Hepatic stellate cell (primary cell): ENCODE results near the gene CDH1.
A peak's percentile ranks its signal among the peaks of the same experiment; 100 is the strongest.
"Not testable (repeated sequence)": the region's sequence is repeated elsewhere in the genome, so short reads cannot be mapped to it uniquely, and the experiment has no call there.

Experiments
- DNase-seq: peaks from one replicate; pipeline ENCODE4 v3.0.0; 2011; ENCODE audit warnings: low spot score

The CDH1 gene

GRCh38 chr16:68762996-68763756, 26.1 kb downstream of the CDH1 start:
- DNase-seq, result no peak

- DNase-seq, result no peak
Measured at GRCh38 chr16:68764862-68765261, 27.8 kb downstream of the CDH1 start.

- no peak for DNase-seq
Measured at GRCh38 chr16:68767581-68767980, 30.5 kb downstream of the CDH1 start.

DNA sequence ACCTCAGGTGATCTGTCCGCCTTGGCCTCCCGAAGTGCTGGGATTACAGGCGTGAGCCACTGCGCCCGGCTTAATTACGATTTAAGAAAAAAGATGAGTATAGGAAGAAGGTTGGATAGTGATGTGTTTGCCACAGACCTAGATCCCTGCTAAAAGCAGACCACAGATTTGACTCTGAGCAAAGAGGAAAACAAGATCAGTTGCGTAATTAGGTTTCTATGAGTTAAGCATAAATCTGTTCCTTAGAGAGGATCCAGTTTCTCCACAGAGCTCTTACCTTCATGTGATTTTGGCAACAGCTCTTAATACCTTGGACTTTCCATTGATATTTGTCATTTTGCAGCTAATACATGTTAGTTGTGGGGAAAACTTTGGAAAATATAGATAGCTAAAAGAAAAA, 31.1 kb downstream of the CDH1 start:
- no peak for DNase-seq

GRCh38 chr16:68768771-68769170, 31.7 kb downstream of the CDH1 start:
- DNase-seq, result no peak

GRCh38 chr16:68770671-68771070, 33.6 kb downstream of the CDH1 start:
- no peak for DNase-seq

DNA sequence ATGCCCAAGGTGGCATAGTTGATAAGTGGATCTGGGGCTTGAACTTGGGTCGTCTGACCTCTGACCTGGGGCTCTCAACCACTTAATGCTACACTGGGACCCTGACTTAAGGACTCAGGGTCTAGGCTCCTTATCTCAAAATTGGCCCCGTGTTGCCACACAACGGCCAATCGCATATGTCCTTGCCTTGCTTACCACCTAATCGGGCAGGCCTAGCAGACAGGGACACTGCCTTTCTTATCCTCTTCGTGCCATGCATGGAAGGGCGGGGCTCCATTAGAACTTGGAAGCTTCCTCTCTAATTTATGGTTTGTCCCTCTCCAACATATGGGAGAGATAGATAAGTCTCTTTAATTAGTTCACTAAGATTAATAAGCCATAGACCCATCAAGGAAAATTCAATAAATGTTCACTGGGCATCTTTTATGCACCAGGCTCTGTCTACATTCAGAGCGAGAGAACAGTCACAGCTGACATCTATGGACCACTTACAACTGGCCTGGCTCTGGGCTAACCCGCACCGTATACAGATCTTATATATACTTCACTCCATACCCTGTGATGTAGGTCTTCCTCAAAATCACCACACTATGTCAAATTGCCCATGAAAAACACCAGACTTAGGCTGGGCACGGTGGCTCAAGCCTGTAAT, 35.1 kb downstream of the CDH1 start:
- no peak for DNase-seq

DNA sequence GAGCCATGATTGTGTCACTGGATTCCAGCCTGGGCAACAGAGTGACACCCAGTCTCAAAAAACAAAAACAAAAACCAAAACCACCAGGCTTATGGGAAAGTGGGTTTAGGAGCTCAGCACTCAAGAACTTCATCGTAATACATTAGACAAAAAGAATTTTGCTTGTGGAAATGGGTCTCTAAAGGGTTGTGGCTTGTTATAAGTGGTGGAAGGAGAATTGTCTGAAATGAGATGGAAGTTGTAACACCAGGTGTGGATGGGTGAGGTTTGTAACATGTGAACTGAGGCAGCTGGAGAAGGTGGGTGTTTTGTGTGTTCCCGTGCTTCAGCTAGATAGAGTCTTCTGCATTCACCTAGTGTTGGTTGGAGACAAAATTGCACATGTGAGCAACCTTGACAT, 35.8 kb downstream of the CDH1 start:
- no peak for DNase-seq

- no peak for DNase-seq
Measured at GRCh38 chr16:68774982-68775634, 38.0 kb downstream of the CDH1 start.

DNA sequence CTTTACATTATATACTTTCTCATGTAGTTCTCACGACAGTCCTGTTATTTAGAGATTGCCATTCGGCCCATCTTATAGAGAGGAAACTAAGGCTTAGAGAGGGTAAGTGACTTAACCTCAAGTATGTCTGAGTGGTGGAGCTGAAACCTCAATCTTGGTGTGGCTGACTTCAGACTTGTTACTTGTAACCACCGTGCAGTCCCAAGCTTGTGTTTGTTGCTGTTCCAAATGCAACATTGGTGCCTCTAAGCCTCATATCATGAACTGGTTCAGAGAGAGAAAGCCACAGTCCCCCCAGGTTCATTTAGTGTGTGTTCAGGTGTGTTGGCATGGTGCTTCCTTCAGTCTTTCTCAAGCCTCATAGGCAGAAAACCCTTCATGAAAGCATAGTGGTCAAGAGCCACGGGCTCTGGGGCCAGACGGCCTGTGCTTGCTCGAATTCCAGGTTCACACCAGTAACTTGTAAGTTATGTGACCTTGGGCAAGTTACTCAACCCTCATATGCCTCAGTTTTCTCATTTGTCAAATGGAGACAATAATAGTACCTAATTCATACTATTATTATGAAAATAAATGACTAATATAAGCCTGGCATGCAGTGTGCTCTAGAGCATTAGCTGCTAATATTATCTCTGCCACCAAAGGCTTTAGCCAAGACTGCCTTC, 39.9 kb downstream of the CDH1 start:
- no peak for DNase-seq

- DNase-seq, result no peak
Measured at GRCh38 chr16:68778551-68779231, 41.6 kb downstream of the CDH1 start.

DNA sequence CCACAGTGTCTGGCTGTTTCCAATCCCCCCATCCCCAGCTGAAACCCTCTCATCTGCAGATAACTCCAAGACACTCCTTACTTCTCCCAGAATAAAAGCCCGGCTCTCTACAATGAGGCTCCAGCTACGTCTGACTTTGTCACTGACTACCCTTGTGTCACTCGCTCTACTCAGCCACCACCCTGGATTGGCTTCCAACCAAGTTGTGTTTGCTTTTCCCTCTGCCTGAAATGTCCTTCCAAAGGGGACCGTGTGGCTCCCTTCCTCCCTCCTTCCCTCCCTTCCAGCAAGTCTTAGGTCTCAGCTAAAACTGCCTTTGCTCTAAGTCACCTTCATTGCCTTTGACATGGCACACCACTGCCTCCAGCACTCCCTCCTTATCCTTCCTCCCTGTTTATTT, 42.8 kb downstream of the CDH1 start:
- no peak for DNase-seq

- no peak for DNase-seq
Measured at GRCh38 chr16:68781784-68782183, 44.7 kb downstream of the CDH1 start.

DNA sequence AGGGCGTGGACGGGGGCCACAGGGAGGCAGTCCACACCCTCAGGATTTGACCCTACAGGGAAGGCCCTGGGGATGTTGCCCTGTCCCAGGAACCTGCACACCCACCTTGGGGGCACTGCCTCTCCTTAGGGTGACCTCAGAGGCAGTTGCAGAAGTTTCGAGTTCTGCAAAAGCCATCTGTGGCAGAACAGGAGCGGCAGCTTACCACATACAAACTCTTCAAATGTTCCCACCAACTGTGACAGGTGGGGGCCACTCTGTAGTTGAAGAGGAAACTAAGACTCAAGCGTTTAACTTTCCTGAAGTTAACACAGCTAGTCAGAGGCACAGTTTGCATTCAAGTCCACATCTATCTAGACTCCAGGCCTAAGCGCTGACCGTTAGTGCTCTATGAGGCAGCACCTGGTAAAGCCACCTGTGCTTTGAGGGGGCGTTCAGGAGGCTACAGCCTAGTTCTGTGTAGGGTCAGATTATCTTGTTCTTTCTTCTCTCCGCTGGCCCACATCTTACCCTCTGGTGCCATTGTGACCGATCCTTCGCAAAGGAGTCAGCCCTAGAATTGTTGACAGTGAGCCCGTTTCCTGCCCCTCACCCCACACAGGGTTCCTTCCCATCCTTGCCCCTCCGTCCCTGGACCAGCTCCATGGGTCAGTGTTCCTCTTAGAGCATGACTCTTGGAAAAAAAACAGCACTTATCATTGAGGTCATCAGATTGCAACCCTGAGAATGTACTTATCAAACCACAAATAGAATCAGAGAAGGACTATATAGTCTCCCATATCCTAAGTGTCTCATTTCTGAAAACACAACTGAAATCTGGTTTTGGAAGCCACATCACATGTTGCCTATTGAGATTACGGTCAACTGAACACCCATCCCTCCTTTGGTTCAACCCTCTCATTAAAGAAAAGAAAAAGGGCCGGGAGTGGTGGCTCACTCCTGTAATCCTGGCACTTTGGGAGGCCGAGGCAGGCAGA, 45.4 kb downstream of the CDH1 start:
- no peak for DNase-seq

DNA sequence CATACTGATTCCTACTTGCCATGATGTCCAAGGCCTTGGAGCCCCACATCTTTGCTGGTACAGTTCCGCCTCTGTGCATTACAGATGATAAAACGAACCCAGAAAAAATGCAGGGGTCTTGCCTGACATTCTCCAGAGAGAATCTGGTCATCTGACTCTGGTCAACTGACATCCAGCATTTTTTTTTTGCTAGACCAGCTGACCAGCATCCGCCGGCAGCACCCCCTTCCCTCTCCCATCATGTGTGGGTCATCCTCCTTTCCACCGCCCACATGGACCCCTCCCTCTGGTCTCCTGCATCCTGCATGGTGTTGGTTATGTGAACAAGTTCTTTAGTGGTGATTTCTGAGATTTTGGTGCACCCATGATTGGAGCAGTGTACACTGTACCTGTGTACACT, 47.1 kb downstream of the CDH1 start:
- no peak for DNase-seq

DNA sequence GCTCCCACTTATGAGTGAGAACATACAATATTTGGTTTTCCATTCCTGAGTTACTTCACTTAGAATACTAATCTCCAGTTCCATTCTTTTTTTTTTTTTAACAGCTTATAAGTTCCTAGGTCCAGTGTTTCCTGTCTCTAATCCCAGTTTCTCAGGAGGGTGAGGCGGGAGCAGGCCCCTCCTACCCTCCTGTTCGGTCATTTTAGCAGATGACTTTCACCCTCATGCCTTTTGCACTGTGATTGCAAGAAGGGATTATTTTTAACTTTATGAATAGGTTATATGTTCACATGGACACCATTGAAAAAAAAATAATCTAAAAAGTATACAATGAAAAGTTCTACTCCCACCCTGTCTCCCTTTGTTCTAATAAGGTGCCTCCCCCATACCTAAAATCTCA, 47.6 kb downstream of the CDH1 start:
- no peak for DNase-seq

GRCh38 chr16:68785715-68786114, 48.6 kb downstream of the CDH1 start:
- no peak for DNase-seq

- DNase-seq, result peak; percentile 38
Measured at GRCh38 chr16:68786685-68787418, 49.8 kb downstream of the CDH1 start.

DNA sequence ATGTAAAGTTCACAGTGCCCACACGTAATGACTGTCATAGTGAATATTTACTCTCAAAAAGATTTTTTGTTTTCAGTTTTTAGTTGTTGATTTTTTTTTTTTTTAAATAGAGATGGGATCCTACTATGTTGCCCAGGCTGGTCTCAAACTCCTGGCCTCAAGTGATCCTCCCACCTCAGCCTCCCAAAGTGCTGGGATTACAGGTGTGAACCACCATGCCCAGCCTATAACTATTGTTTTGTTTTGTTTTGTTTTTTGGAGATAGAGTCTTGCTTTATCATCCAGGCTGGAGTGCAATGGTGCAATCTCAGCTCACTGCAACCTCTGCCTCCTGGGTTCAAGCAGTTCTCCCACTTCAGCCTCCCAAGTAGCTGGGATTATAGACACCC, 50.3 kb downstream of the CDH1 start:
- not testable (repeated sequence) for DNase-seq

- peak; percentile 59 for DNase-seq
Measured at GRCh38 chr16:68790130-68790761, 53.2 kb downstream of the CDH1 start.
